H9 (cell line): ENCODE data around the gene KCTD17. TPM values are rescaled to one million over a fixed set of nuclear protein-coding genes. Genes with fewer than 3 reads are reported as not detected.

Source experiments
- DNase-seq: peaks from one replicate; pipeline ENCODE4 v3.0.0-alpha.2; 2017
- H2AFZ ChIP-seq: one replicate; pipeline ENCODE4 v1.6.1; 2013; ENCODE audit warnings: mild to moderate bottlenecking, low read length, control low read depth, moderate library complexity
- H2AK5ac ChIP-seq: 2 replicates; pipeline ENCODE4 v1.6.1; 2013; ENCODE audit warnings: low read length, control low read depth, mixed read lengths; ENCODE audit not compliant: insufficient read length
- H2BK120ac ChIP-seq: one replicate; pipeline ENCODE4 v1.6.1; 2013; ENCODE audit warnings: low read depth, mild to moderate bottlenecking, low read length, control low read depth, inconsistent platforms; ENCODE audit not compliant: poor library complexity, severe bottlenecking
- H2BK12ac ChIP-seq: 2 replicates; pipeline ENCODE4 v1.6.1; 2013; ENCODE audit warnings: low read length, control low read depth, mixed read lengths, low read depth; ENCODE audit not compliant: insufficient read length
- H2BK15ac ChIP-seq: 2 replicates; pipeline ENCODE4 v1.6.1; 2013; ENCODE audit warnings: low read depth, low read length, control low read depth
- H2BK20ac ChIP-seq: one replicate; pipeline ENCODE4 v1.6.1; 2013; ENCODE audit warnings: low read depth, mild to moderate bottlenecking, low read length, control low read depth, inconsistent platforms; ENCODE audit not compliant: poor library complexity, severe bottlenecking
- H2BK5ac ChIP-seq: 2 replicates; pipeline ENCODE4 v1.6.1; 2013; ENCODE audit warnings: low read length, control low read depth, mixed read lengths; ENCODE audit not compliant: insufficient read length
- H3K14ac ChIP-seq: 2 replicates; pipeline ENCODE4 v1.6.1; 2013; ENCODE audit warnings: low read length, control low read depth; ENCODE audit not compliant: insufficient read depth
- H3K18ac ChIP-seq: 2 replicates; pipeline ENCODE4 v1.6.1; 2013; ENCODE audit warnings: low read depth, mild to moderate bottlenecking, mixed read lengths, low read length, control low read depth; ENCODE audit not compliant: insufficient read length
- H3K23ac ChIP-seq: 2 replicates; pipeline ENCODE4 v1.6.1; 2013; ENCODE audit warnings: low read length, control low read depth, mixed read lengths, low read depth; ENCODE audit not compliant: insufficient read length
- H3K23me2 ChIP-seq: 2 replicates; pipeline ENCODE4 v1.6.1; 2013; ENCODE audit warnings: low read depth, mild to moderate bottlenecking, mixed read lengths, low read length, control low read depth; ENCODE audit not compliant: insufficient read length, poor library complexity, severe bottlenecking
- H3K27ac ChIP-seq: 2 replicates; pipeline ENCODE4 v1.5.1; 2013; ENCODE audit warnings: low read length, control low read depth, mixed read lengths, low read depth; ENCODE audit not compliant: insufficient read length
- H3K27me3 ChIP-seq: 2 replicates; pipeline ENCODE4 v1.6.1; 2013; ENCODE audit warnings: low read length, control low read depth, inconsistent platforms; ENCODE audit not compliant: insufficient read depth
- H3K4ac ChIP-seq: 2 replicates; pipeline ENCODE4 v1.6.1; 2013; ENCODE audit warnings: low read depth, mild to moderate bottlenecking, control low read depth, inconsistent platforms, low read length, moderate library complexity
- H3K4me1 ChIP-seq: 2 replicates; pipeline ENCODE4 v1.6.1; 2013; ENCODE audit warnings: low read length, control low read depth, inconsistent platforms; ENCODE audit not compliant: insufficient read depth
- H3K4me2 ChIP-seq: 2 replicates; pipeline ENCODE4 v1.6.1; 2013; ENCODE audit warnings: low read length, control low read depth, mixed read lengths; ENCODE audit not compliant: insufficient read length, insufficient read depth
- H3K56ac ChIP-seq: 2 replicates; pipeline ENCODE4 v1.6.1; 2013; ENCODE audit warnings: low read depth, mild to moderate bottlenecking, mixed read lengths, low read length, control low read depth; ENCODE audit not compliant: insufficient read length
- H3K79me1 ChIP-seq: 2 replicates; pipeline ENCODE4 v1.6.1; 2013; ENCODE audit warnings: low read depth, mild to moderate bottlenecking, moderate library complexity, low read length, control low read depth, inconsistent platforms; ENCODE audit not compliant: insufficient read depth, poor library complexity, severe bottlenecking
- H3K79me2 ChIP-seq: 2 replicates; pipeline ENCODE4 v1.6.1; 2013; ENCODE audit warnings: low read length, control low read depth, inconsistent platforms; ENCODE audit not compliant: insufficient read depth
- H3K9ac ChIP-seq: 2 replicates; pipeline ENCODE4 v1.6.1; 2013; ENCODE audit warnings: low read length, control low read depth, mixed read lengths; ENCODE audit not compliant: insufficient read length; ENCODE audit errors: extremely low read depth
- H3K9me3 ChIP-seq: one replicate; pipeline ENCODE4 v1.6.1; 2013; ENCODE audit warnings: low read depth, low read length, inconsistent platforms; ENCODE audit not compliant: control insufficient read depth
- H3T11ph ChIP-seq: one replicate; pipeline ENCODE4 v1.6.1; 2013; ENCODE audit warnings: mild to moderate bottlenecking, low read length, control low read depth, inconsistent platforms
- H4K20me1 ChIP-seq: one replicate; pipeline ENCODE4 v1.6.1; 2013; ENCODE audit not compliant: control insufficient read depth, insufficient read length, insufficient read depth
- H4K5ac ChIP-seq: 2 replicates; pipeline ENCODE4 v1.6.1; 2013; ENCODE audit warnings: low read depth, mild to moderate bottlenecking, mixed read lengths, low read length, control low read depth; ENCODE audit not compliant: insufficient read length
- H4K8ac ChIP-seq: replicated peaks from 2 replicates; pipeline ENCODE4 v1.6.1; 2013; ENCODE audit warnings: low read length, control low read depth, mixed read lengths, low read depth; ENCODE audit not compliant: insufficient read length
- H4K91ac ChIP-seq: 2 replicates; pipeline ENCODE4 v1.6.1; 2013; ENCODE audit warnings: low read depth, mild to moderate bottlenecking, moderate library complexity, mixed read lengths, low read length, control low read depth; ENCODE audit not compliant: insufficient read length
- H3K27ac Mint-ChIP-seq, 3 experiments: 2 replicates in 2 of 3; 3 replicates in 1 of 3; pipeline ENCODE4 v1.8.0; 2020 to 2021; ENCODE audit warnings: mixed read lengths in 3 of 3, mild to moderate bottlenecking in 1 of 3, moderate library complexity in 1 of 3
- H3K27me3 Mint-ChIP-seq: 2 replicates; pipeline ENCODE4 v1.8.0; 2021; ENCODE audit warnings: low read depth, mild to moderate bottlenecking, moderate library complexity, mixed read lengths
- H3K36me3 Mint-ChIP-seq, 3 experiments: 2 replicates in 2 of 3; 3 replicates in 1 of 3; pipeline ENCODE4 v1.8.0; 2020 to 2021; ENCODE audit warnings: low read depth in 3 of 3, mixed read lengths in 3 of 3; ENCODE audit not compliant: insufficient read depth in 1 of 3
- H3K4me1 Mint-ChIP-seq, 2 experiments: 2 replicates each; pipeline ENCODE4 v1.8.0; 2020; ENCODE audit warnings: mixed read lengths in 2 of 2
- H3K4me3 Mint-ChIP-seq, 2 experiments: 2 replicates in 1 of 2; 3 replicates in 1 of 2; pipeline ENCODE4 v1.8.0; 2020 to 2021; ENCODE audit warnings: mild to moderate bottlenecking in 2 of 2, mixed read lengths in 2 of 2, moderate library complexity in 1 of 2
- H3K9me3 Mint-ChIP-seq, 2 experiments: 2 replicates in 1 of 2; 3 replicates in 1 of 2; pipeline ENCODE4 v1.8.0; 2020; ENCODE audit warnings: mild to moderate bottlenecking in 2 of 2, mixed read lengths in 2 of 2, moderate library complexity in 1 of 2
- WGBS: extraction: QIAGEN DNeasy Blood & Tissue Kit; methylation state at CpG from one replicate; pipeline ENCODE4 v1.1.7; 2013; ENCODE audit warnings: missing lambda C conversion rate, low lambda C conversion rate, mixed read lengths; ENCODE audit not compliant: insufficient read length; ENCODE audit errors: extremely low coverage; 5-methylcytosine and 5-hydroxymethylcytosine counted together
- total RNA-seq: library from RNA; stranded (reverse); gene quantifications from 2 replicates; pipeline ENCODE4 v1.2.1, GENCODE V29; 2021
- TF ChIP-seq, protein P1 (sequence below): fragments of 200-600 bp; sonication (generic); conservative IDR thresholded peaks from 3 replicates; pipeline ENCODE4 v1.8.0; 2021; ENCODE audit warnings: antibody characterized with exemption, mild to moderate bottlenecking

Gene KCTD17
- total RNA-seq, 1 experiment from 2014 or later, result 34.1 TPM

- H3K14ac ChIP-seq, result no peak overlapping the region
- H2BK12ac ChIP-seq, result no peak overlapping the region
- no peak overlapping the region for H4K8ac ChIP-seq
- Mint-ChIP-seq H3K36me3 (no peaks in the 10 kb centered on the region), H3K4me1 (peaks cover 10% of the 10 kb centered on the region in 2 experiments; a peak in 3 of 4 replicates), H3K9me3 (no peaks in the 10 kb centered on the region), H3K27ac (no peak overlapping the region), H3K4me3 (no peak overlapping the region), H3K27me3 (peaks cover 23% of the 10 kb centered on the region)
- TF ChIP-seq, protein P1, sequence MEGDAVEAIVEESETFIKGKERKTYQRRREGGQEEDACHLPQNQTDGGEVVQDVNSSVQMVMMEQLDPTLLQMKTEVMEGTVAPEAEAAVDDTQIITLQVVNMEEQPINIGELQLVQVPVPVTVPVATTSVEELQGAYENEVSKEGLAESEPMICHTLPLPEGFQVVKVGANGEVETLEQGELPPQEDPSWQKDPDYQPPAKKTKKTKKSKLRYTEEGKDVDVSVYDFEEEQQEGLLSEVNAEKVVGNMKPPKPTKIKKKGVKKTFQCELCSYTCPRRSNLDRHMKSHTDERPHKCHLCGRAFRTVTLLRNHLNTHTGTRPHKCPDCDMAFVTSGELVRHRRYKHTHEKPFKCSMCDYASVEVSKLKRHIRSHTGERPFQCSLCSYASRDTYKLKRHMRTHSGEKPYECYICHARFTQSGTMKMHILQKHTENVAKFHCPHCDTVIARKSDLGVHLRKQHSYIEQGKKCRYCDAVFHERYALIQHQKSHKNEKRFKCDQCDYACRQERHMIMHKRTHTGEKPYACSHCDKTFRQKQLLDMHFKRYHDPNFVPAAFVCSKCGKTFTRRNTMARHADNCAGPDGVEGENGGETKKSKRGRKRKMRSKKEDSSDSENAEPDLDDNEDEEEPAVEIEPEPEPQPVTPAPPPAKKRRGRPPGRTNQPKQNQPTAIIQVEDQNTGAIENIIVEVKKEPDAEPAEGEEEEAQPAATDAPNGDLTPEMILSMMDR, result no peak
- no peak overlapping the region for H3K56ac ChIP-seq
- no peaks in the 10 kb centered on the region for H3K9me3 ChIP-seq
- no peak overlapping the region for H3K23ac ChIP-seq
- no peaks in the 10 kb centered on the region for H4K20me1 ChIP-seq
- no peak overlapping the region for H3K4me2 ChIP-seq
- H2BK120ac ChIP-seq, result no peak overlapping the region
- no peak for DNase-seq
- H2BK15ac ChIP-seq, result no peak overlapping the region
- no peak overlapping the region for H2BK5ac ChIP-seq
- H3K79me1 ChIP-seq, result no peaks in the 10 kb centered on the region
- H3K4ac ChIP-seq, result no peak overlapping the region
- H2AK5ac ChIP-seq, result no peak overlapping the region
- peaks cover 7% of the 10 kb centered on the region; the same call in 1 of the 2 replicates for H3K27me3 ChIP-seq
- H4K5ac ChIP-seq, result no peak overlapping the region
- no peak overlapping the region for H3T11ph ChIP-seq
- no peak overlapping the region for H3K27ac ChIP-seq
- H3K4me1 ChIP-seq, result no peaks in the 10 kb centered on the region; the same call in 1 of the 2 replicates
- no peak overlapping the region for H3K18ac ChIP-seq
- no CpG with 5 or more reads among the region's 9 CpGs for WGBS
- no peak overlapping the region for H4K91ac ChIP-seq
- no peak overlapping the region for H2BK20ac ChIP-seq
- H3K9ac ChIP-seq, result no peak overlapping the region
- H3K23me2 ChIP-seq, result no peaks in the 10 kb centered on the region
- no peak overlapping the region for H2AFZ ChIP-seq
- no peaks in the 10 kb centered on the region for H3K79me2 ChIP-seq
These were observed 24.4 kb downstream of the KCTD17 start for GRCh38 chr22:37075822-37076433.
